ENCODE measurements around the gene RHBDL1. TPM values are rescaled to one million over a fixed set of nuclear protein-coding genes. Genes with fewer than 3 reads are reported as not detected.
A peak's percentile ranks its signal among the peaks of the same experiment; 100 is the strongest.

RHBDL1 gene
- total and polyA plus RNA-seq, 2 donors (not counting 1 experiment from before 2014, with no cell fraction given) = 0.76 to 7.1 TPM

- Histone ChIP-seq H2AFZ (ENCODE audit: low read length) (no peak overlapping the region), H3K27ac (ENCODE audit: insufficient read depth, low read length) (no peak overlapping the region), H4K20me1 (ENCODE audit: control insufficient read depth, extremely low read depth, insufficient read depth, low read length) (no peaks in the 10 kb centered on the region), H3K4me1 (ENCODE audit: control insufficient read depth, extremely low read depth, insufficient read depth, low read length) (peaks cover 18% of the 10 kb centered on the region), H3K9me3 (ENCODE audit: control insufficient read depth, insufficient read depth, low read depth, low read length) (no peaks in the 10 kb centered on the region), H3K27me3 (ENCODE audit: control insufficient read depth, insufficient read depth, low read length) (no peaks in the 10 kb centered on the region), H3K4me2 (ENCODE audit: extremely low read depth, insufficient read depth, low read length) (peak overlapping the region; percentile 62), H3K9ac (ENCODE audit: insufficient read depth, low read length) (no peak overlapping the region), H3K4me3 (replicated peaks in 1 of 4; ENCODE audit: control extremely low read depth in 1 of 4, insufficient read depth in 1 of 4, low read depth in 3 of 4, low read length in 4 of 4) (peak overlapping the region in 3 of 4 experiments; percentile 11 to 85 (median 58)), H3K36me3 (ENCODE audit: control insufficient read depth, insufficient read depth, low read length) (peaks cover 37% of the 10 kb centered on the region), H3K79me2 (ENCODE audit: control insufficient read depth, insufficient read depth, low read length) (peaks cover 31% of the 10 kb centered on the region)
- no peak for DNase-seq (ENCODE audit: low read depth in 2 of 2)
- TF ChIP-seq, protein P1, sequence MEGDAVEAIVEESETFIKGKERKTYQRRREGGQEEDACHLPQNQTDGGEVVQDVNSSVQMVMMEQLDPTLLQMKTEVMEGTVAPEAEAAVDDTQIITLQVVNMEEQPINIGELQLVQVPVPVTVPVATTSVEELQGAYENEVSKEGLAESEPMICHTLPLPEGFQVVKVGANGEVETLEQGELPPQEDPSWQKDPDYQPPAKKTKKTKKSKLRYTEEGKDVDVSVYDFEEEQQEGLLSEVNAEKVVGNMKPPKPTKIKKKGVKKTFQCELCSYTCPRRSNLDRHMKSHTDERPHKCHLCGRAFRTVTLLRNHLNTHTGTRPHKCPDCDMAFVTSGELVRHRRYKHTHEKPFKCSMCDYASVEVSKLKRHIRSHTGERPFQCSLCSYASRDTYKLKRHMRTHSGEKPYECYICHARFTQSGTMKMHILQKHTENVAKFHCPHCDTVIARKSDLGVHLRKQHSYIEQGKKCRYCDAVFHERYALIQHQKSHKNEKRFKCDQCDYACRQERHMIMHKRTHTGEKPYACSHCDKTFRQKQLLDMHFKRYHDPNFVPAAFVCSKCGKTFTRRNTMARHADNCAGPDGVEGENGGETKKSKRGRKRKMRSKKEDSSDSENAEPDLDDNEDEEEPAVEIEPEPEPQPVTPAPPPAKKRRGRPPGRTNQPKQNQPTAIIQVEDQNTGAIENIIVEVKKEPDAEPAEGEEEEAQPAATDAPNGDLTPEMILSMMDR (conservative IDR thresholded peaks at IDR 0.05 in 1 of 2, IDR thresholded peaks at IDR 0.05 in 1 of 2; ENCODE audit: low read depth in 1 of 2, low read length in 2 of 2) = no peak
- no peak for TF ChIP-seq EZH2 (IDR thresholded peaks at IDR 0.05; ENCODE audit: low read length, missing control alignments)
Observed at GRCh38 chr16:682493-683395, 7.3 kb downstream of the RHBDL1 start.

- H3K4me1 ChIP-seq (ENCODE audit: control insufficient read depth, extremely low read depth, insufficient read depth, low read length) = peaks cover 18% of the 10 kb centered on the region
- peak overlapping the region; percentile 42 to 63 (median 52) for H3K4me3 ChIP-seq (replicated peaks in 1 of 4; ENCODE audit: control extremely low read depth in 1 of 4, insufficient read depth in 1 of 4, low read depth in 3 of 4, low read length in 4 of 4)
- no peak for TF ChIP-seq EZH2 (IDR thresholded peaks at IDR 0.05; ENCODE audit: low read length, missing control alignments)
- TF ChIP-seq, protein P1 (conservative IDR thresholded peaks at IDR 0.05 in 1 of 2, IDR thresholded peaks at IDR 0.05 in 1 of 2; ENCODE audit: low read depth in 1 of 2, low read length in 2 of 2) = no peak
- peak overlapping the region; percentile 40 for H3K9ac ChIP-seq (ENCODE audit: insufficient read depth, low read length)
- H2AFZ ChIP-seq (ENCODE audit: low read length) = no peak overlapping the region
- H3K79me2 ChIP-seq (ENCODE audit: control insufficient read depth, insufficient read depth, low read length) = peaks cover 31% of the 10 kb centered on the region
- DNase-seq (ENCODE audit: low read depth in 2 of 2) = no peak
- peaks cover 38% of the 10 kb centered on the region for H3K36me3 ChIP-seq (ENCODE audit: control insufficient read depth, insufficient read depth, low read length)
- peak overlapping the region; percentile 53 for H3K27ac ChIP-seq (ENCODE audit: insufficient read depth, low read length)
- no peaks in the 10 kb centered on the region for H3K9me3 ChIP-seq (ENCODE audit: control insufficient read depth, insufficient read depth, low read depth, low read length)
- H3K27me3 ChIP-seq (ENCODE audit: control insufficient read depth, insufficient read depth, low read length) = no peaks in the 10 kb centered on the region
- peak overlapping the region; percentile 62 for H3K4me2 ChIP-seq (ENCODE audit: extremely low read depth, insufficient read depth, low read length)
- H4K20me1 ChIP-seq (ENCODE audit: control insufficient read depth, extremely low read depth, insufficient read depth, low read length) = no peaks in the 10 kb centered on the region
Observed at GRCh38 chr16:683396-684070, 8.1 kb downstream of the RHBDL1 start.

Data from fibroblast of lung (primary cell).